Ovary (tissue), 3 donors: ENCODE results near the gene UBE2H.

Experiments
- POLR2A ChIP-seq: fragments of 450-650 bp; IDR thresholded peaks from one replicate; pipeline ENCODE4 v1.6.1; 2017; ENCODE audit warnings: antibody characterized with exemption, mild to moderate bottlenecking, moderate library complexity
- TF ChIP-seq, protein P1 (sequence below), 3 donors: fragments of 450-650 bp in 2 of 3; fragments of 200-600 bp in 1 of 3; IDR thresholded peaks; one replicate each; pipeline versions ENCODE4 v1.5.1 to v1.8.0; 2016 to 2022; ENCODE audit warnings: antibody characterized with exemption in 3 of 3, mild to moderate bottlenecking in 1 of 3
- donor health status: DM: no; HTN: no; CAD: no.

DNA sequence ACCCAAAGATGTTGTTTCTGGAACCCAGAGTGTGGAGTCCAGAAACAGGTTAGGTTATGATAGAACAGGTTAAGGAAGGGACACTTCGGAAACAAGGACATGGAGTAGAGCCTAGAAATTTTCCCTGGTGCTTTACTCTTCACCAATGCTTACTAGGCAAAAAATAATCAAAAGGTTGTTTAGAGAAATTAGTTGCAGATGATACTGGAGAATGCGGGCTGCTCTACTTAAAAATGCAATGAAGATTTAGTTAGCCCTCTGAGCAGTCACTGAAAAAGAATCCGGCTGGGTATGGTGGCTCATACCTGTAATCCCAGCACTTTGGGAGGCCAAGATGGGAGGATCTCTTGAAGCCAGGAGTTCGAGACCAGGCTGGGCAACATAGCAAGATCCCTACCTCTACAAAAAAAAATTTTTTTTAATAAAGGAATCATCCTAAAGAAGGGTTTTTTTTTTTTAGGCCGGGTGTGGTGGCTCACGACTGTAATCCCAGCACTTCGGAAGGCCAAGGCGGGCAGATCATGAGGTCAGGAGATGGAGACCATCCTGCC lies 3.3 kb upstream of the UBE2H start:
- no peak for TF ChIP-seq POLR2A
- TF ChIP-seq, protein P1, sequence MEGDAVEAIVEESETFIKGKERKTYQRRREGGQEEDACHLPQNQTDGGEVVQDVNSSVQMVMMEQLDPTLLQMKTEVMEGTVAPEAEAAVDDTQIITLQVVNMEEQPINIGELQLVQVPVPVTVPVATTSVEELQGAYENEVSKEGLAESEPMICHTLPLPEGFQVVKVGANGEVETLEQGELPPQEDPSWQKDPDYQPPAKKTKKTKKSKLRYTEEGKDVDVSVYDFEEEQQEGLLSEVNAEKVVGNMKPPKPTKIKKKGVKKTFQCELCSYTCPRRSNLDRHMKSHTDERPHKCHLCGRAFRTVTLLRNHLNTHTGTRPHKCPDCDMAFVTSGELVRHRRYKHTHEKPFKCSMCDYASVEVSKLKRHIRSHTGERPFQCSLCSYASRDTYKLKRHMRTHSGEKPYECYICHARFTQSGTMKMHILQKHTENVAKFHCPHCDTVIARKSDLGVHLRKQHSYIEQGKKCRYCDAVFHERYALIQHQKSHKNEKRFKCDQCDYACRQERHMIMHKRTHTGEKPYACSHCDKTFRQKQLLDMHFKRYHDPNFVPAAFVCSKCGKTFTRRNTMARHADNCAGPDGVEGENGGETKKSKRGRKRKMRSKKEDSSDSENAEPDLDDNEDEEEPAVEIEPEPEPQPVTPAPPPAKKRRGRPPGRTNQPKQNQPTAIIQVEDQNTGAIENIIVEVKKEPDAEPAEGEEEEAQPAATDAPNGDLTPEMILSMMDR (IDR thresholded peaks at IDR 0.05): no peak
